ENCODE data around the gene ITGB3.

DNA sequence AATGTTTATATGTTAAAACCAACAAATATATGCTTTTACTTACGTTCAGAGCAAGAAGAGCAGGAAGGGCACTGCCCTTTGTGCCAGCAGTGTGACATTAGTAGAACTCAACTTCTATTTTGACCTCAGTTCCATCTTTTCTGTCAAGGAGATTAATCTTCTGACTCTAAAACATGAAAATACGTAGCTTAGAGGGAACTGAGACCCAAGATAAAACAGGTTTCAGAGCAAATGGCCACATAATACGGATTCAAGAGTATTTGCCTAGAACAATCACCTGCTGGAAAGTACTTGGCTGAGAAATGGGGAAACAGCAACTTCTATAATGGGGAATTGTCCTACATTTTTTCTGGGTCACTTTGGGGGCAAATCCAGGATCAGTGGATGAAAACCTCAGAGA lies 22.3 kb upstream of the ITGB3 start:
- TF ChIP-seq ZZZ3 (IDR thresholded peaks at IDR 0.05; ENCODE audit: control insufficient read depth, insufficient read length, low read depth), result no peak
- TF ChIP-seq, protein P1, sequence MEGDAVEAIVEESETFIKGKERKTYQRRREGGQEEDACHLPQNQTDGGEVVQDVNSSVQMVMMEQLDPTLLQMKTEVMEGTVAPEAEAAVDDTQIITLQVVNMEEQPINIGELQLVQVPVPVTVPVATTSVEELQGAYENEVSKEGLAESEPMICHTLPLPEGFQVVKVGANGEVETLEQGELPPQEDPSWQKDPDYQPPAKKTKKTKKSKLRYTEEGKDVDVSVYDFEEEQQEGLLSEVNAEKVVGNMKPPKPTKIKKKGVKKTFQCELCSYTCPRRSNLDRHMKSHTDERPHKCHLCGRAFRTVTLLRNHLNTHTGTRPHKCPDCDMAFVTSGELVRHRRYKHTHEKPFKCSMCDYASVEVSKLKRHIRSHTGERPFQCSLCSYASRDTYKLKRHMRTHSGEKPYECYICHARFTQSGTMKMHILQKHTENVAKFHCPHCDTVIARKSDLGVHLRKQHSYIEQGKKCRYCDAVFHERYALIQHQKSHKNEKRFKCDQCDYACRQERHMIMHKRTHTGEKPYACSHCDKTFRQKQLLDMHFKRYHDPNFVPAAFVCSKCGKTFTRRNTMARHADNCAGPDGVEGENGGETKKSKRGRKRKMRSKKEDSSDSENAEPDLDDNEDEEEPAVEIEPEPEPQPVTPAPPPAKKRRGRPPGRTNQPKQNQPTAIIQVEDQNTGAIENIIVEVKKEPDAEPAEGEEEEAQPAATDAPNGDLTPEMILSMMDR (IDR thresholded peaks at IDR 0.05 in 2 of 3, conservative IDR thresholded peaks at IDR 0.05 in 1 of 3; ENCODE audit: control insufficient read depth in 2 of 3, extremely low read depth in 1 of 3, insufficient read depth in 1 of 3, low read depth in 3 of 3, low read length in 3 of 3), result no peak
- no peak for TF ChIP-seq RAD21 (IDR thresholded peaks at IDR 0.05; ENCODE audit: insufficient read depth, low read depth, low read length)
- no peak for TF ChIP-seq POLR2A (IDR thresholded peaks at IDR 0.05; ENCODE audit: low read depth, low read length)
- TF ChIP-seq MXI1 (IDR thresholded peaks at IDR 0.05; ENCODE audit: low read depth, low read length), result no peak
- TF ChIP-seq REST (IDR thresholded peaks at IDR 0.05; ENCODE audit: low read depth, low read length), result no peak
- TF ChIP-seq SPI1 (IDR thresholded peaks at IDR 0.05; ENCODE audit: borderline replicate concordance, insufficient read depth, low read depth, low read length), result peak; percentile 42; the same call in 1 of the 2 replicates
- TF ChIP-seq SRF (IDR thresholded peaks at IDR 0.05; ENCODE audit: low read depth in 2 of 2, low read length in 2 of 2), result no peak
- no peak for TF ChIP-seq GABPA (IDR thresholded peaks at IDR 0.05; ENCODE audit: low read depth)
- no peak for TF ChIP-seq TCF7 (IDR thresholded peaks at IDR 0.05; ENCODE audit: borderline replicate concordance)
- peak; percentile 85 for TF ChIP-seq ZSCAN29 (IDR thresholded peaks at IDR 0.05)
- no peak for TF ChIP-seq NFXL1 (IDR thresholded peaks at IDR 0.05; ENCODE audit: borderline replicate concordance)
- no peak for TF ChIP-seq EZH2 (IDR thresholded peaks at IDR 0.05; ENCODE audit: borderline replicate concordance, control insufficient read depth, low read depth, low read length)
- TF ChIP-seq CBFB (IDR thresholded peaks at IDR 0.05; ENCODE audit: low read depth), result no peak
